GM12801 (cell line): Measurements from ENCODE around the gene MED13L.

ENCODE experiments used
- CTCF ChIP-seq: IDR thresholded peaks from one replicate; pipeline ENCODE4 v1.5.1; 2011; ENCODE audit warnings: control low read depth; ENCODE audit not compliant: insufficient read length; ENCODE audit errors: extremely low read depth

MED13L gene

GRCh38 chr12:116295327-116296263, 18.1 kb upstream of the MED13L start:
- TF ChIP-seq CTCF, result no peak

- TF ChIP-seq CTCF, result no peak
These were observed 17.1 kb upstream of the MED13L start for GRCh38 chr12:116294454-116295165.

GRCh38 chr12:116293687-116294453, 16.4 kb upstream of the MED13L start:
- no peak for TF ChIP-seq CTCF

- TF ChIP-seq CTCF, result no peak
These were observed 13.7 kb upstream of the MED13L start for GRCh38 chr12:116291218-116291617.

GRCh38 chr12:116288735-116289134, 11.2 kb upstream of the MED13L start:
- no peak for TF ChIP-seq CTCF

- TF ChIP-seq CTCF, result no peak
These were observed 10.4 kb upstream of the MED13L start for GRCh38 chr12:116287842-116288301.

- TF ChIP-seq CTCF, result no peak
These were observed 6.9 kb upstream of the MED13L start for GRCh38 chr12:116284396-116284795.
